Activated CD4-positive, alpha-beta T cell treated with anti-CD3 and anti-CD28 coated beads, Interleukin-2, Interleukin-4, amounts not matched to agents 100 ng/mL and 50 ng/mL, durations not matched to agents 16 hours and 8 hours (primary cell): Measurements from ENCODE around the gene PPFIA4.
"Not testable (repeated sequence)": the region's sequence is repeated elsewhere in the genome, so short reads cannot be mapped to it uniquely, and the experiment has no call there.

ENCODE experiments used
- DNase-seq: peaks from one replicate; pipeline ENCODE4 v3.0.0-alpha.2; 2020; ENCODE audit warnings: low spot score

The PPFIA4 gene

GRCh38 chr1:203017061-203017460 lies 9.2 kb upstream of the PPFIA4 start:
- no peak for DNase-seq

- DNase-seq = no peak
These were observed 8.6 kb upstream of the PPFIA4 start for GRCh38 chr1:203017692-203018091.

GRCh38 chr1:203022855-203023254 lies 3.4 kb upstream of the PPFIA4 start:
- DNase-seq = not testable (repeated sequence)

- no peak for DNase-seq
These were observed 633 bp upstream of the PPFIA4 start for GRCh38 chr1:203025686-203026030.

GRCh38 chr1:203026666-203027663 lies 674 bp downstream of the PPFIA4 start:
- no peak for DNase-seq

GRCh38 chr1:203028067-203028783 lies 1.9 kb downstream of the PPFIA4 start:
- DNase-seq = no peak

GRCh38 chr1:203028784-203029553 lies 2.7 kb downstream of the PPFIA4 start:
- no peak for DNase-seq

GRCh38 chr1:203031467-203031866 lies 5.2 kb downstream of the PPFIA4 start:
- no peak for DNase-seq

GRCh38 chr1:203033287-203033686 lies 7.0 kb downstream of the PPFIA4 start:
- DNase-seq = no peak

- DNase-seq = no peak
These were observed 7.6 kb downstream of the PPFIA4 start for GRCh38 chr1:203033917-203034316.

- DNase-seq = no peak
These were observed 8.3 kb downstream of the PPFIA4 start for GRCh38 chr1:203034422-203035110.

- no peak for DNase-seq
These were observed 9.1 kb downstream of the PPFIA4 start for GRCh38 chr1:203035111-203036000.

- DNase-seq = no peak
These were observed 9.8 kb downstream of the PPFIA4 start for GRCh38 chr1:203036135-203036534.

- DNase-seq = no peak
These were observed 10.2 kb downstream of the PPFIA4 start for GRCh38 chr1:203036537-203036936.

- no peak for DNase-seq
These were observed 11.4 kb downstream of the PPFIA4 start for GRCh38 chr1:203037509-203038190.

GRCh38 chr1:203038217-203038741 lies 12.0 kb downstream of the PPFIA4 start:
- DNase-seq = no peak

- DNase-seq = peak; percentile 63
These were observed 12.8 kb downstream of the PPFIA4 start for GRCh38 chr1:203038891-203039608.

GRCh38 chr1:203039609-203040512 lies 13.6 kb downstream of the PPFIA4 start:
- DNase-seq = no peak
